Activated B cell treated with CpG ODN at 0.5 μM for 24 hours (primary cell): ENCODE data around the gene AAMP. TPM values are rescaled to one million over a fixed set of nuclear protein-coding genes. Genes with fewer than 3 reads are reported as not detected.

Source experiments
- ATAC-seq: fragments of 200-7000 bp; cut with Tn5 transposase; one replicate; pipeline ENCODE4 v1.10.0; 2021; ENCODE audit warnings: low read depth, mild to moderate bottlenecking, moderate library complexity
- CTCF ChIA-PET: fragments of 350-600 bp; sonication (Branson Sonifier 250); formaldehyde crosslinking; loops from one replicate; lab custom pipeline; 2021; ENCODE audit warnings: antibody characterized with exemption; lab: Charles Lee
- POLR2A ChIA-PET: fragments of 350-600 bp; sonication (Branson Sonifier 250); formaldehyde crosslinking; loops from one replicate; lab custom pipeline; 2021; ENCODE audit warnings: antibody characterized with exemption; lab: Charles Lee
- DNase-seq: peaks from one replicate; pipeline ENCODE4 v3.0.0; 2022
- H3K27ac Mint-ChIP-seq: one replicate; pipeline ENCODE4 v1.8.0; 2020; ENCODE audit warnings: mixed read lengths
- H3K27me3 Mint-ChIP-seq: one replicate; pipeline ENCODE4 v1.8.0; 2021; ENCODE audit warnings: mixed read lengths
- H3K36me3 Mint-ChIP-seq: one replicate; pipeline ENCODE4 v1.8.0; 2021; ENCODE audit warnings: low read depth, mixed read lengths
- H3K4me1 Mint-ChIP-seq: one replicate; pipeline ENCODE4 v1.8.0; 2021; ENCODE audit warnings: mixed read lengths
- H3K4me3 Mint-ChIP-seq: one replicate; pipeline ENCODE4 v1.8.0; 2020; ENCODE audit warnings: mild to moderate bottlenecking, mixed read lengths
- H3K9me3 Mint-ChIP-seq: one replicate; pipeline ENCODE4 v1.8.0; 2020; ENCODE audit warnings: mixed read lengths
- intact Hi-C: fragments of 100-400 bp; cut with micrococcal nuclease; formaldehyde crosslinking; loops from one replicate; pipeline ENCODE4 v1.15.1; 2024
- total RNA-seq: library from RNA; stranded (reverse); gene quantifications from 2 replicates; pipeline ENCODE4 v1.2.3, GENCODE V29; 2022
- TF ChIP-seq, protein P1 (sequence below): fragments of 200-600 bp; IDR thresholded peaks from one replicate; pipeline ENCODE4 v1.8.0; 2022; ENCODE audit warnings: antibody characterized with exemption, mild to moderate bottlenecking

AAMP gene
- total RNA-seq, 1 donor from 2014 or later = 63.4 TPM

DNA sequence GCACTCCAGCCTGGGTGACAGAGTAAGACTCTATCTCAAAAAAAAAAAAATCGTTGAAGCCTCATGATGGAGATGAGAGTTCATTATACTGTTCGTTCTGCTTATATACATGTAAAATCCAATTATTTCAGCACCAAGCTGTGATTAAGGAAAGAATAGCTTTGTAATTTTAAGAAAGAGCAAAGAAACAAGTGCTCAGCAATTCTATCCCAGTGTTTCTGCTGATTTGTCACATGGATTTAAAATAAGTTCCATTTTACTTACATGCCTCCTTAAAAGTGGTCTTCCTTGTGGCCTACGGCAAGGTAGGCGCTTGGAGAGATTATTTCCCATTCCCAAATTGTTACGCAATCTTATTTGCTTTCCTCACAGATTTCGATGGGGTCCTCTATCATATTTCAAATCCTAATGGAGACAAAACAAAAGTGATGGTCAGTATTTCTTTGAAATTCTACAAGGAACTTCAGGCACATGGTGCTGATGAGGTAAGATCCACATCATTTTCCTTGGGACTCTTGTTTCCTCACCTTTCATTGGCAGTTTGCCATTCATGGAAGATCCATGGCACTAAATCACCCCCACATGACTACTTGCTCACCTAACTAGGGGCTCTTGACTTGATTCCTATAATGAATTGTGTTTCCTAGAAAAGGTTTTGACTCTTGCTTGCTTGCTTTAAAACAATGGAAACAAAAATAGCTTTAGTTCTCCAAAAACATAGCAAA, 41.4 kb downstream of the AAMP start:
- CTCF ChIA-PET = interaction anchor here (3.0 to 3.3 kb wide), 2 partner anchors 9 to 29 kb away, joined by 21 to 23 read pairs; no protein-coding TSS in a partner anchor

DNA sequence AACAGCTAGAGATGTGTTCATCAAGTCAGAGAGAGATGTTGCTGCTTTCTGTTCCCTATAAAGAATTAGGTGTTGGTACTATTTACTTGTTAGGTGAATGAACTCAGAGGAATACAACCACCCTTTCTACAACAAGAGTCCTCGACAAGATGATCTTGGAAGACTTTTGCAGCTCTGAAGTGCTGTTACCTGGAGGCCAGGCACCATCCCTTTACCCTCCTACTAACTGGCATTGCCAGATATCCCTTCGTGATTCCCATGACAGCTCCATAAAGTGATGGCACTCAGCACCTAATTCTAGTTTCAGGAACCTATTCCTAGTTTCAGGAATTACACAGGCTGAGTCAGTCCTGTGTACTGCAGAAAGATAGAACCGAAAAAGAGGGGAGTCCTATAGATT, 43.0 kb downstream of the AAMP start:
- no peak for ATAC-seq
- CTCF ChIA-PET = interaction anchor here (1.5 kb wide), 1 partner anchor 30 kb away, joined by 5 read pairs; no protein-coding TSS in a partner anchor
- TF ChIP-seq, protein P1, sequence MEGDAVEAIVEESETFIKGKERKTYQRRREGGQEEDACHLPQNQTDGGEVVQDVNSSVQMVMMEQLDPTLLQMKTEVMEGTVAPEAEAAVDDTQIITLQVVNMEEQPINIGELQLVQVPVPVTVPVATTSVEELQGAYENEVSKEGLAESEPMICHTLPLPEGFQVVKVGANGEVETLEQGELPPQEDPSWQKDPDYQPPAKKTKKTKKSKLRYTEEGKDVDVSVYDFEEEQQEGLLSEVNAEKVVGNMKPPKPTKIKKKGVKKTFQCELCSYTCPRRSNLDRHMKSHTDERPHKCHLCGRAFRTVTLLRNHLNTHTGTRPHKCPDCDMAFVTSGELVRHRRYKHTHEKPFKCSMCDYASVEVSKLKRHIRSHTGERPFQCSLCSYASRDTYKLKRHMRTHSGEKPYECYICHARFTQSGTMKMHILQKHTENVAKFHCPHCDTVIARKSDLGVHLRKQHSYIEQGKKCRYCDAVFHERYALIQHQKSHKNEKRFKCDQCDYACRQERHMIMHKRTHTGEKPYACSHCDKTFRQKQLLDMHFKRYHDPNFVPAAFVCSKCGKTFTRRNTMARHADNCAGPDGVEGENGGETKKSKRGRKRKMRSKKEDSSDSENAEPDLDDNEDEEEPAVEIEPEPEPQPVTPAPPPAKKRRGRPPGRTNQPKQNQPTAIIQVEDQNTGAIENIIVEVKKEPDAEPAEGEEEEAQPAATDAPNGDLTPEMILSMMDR = no peak
- Mint-ChIP-seq H3K27ac (peak overlapping the region; percentile 80), H3K4me1 (peaks cover 91% of the 10 kb centered on the region), H3K36me3 (peaks cover 84% of the 10 kb centered on the region), H3K9me3 (no peaks in the 10 kb centered on the region), H3K4me3 (no peak overlapping the region), H3K27me3 (no peaks in the 10 kb centered on the region)
- DNase-seq = no peak
- POLR2A ChIA-PET = interaction anchor here (1.0 to 10.1 kb wide), 3 partner anchors 9 to 43 kb away, joined by 3 to 211 read pairs (median 4); partner anchors contain the start of genes AAMP, ARPC2 and PNKD
- intact Hi-C loops = no loop called here

More for the DNA sequence above, 41.4 kb downstream of the AAMP start:
- ATAC-seq (no peak), DNase-seq (no peak)
- Mint-ChIP-seq H3K36me3 (peaks cover 85% of the 10 kb centered on the region), H3K27ac (peak overlapping the region; percentile 87), H3K9me3 (no peaks in the 10 kb centered on the region), H3K4me1 (peaks cover 75% of the 10 kb centered on the region), H3K4me3 (peak overlapping the region; percentile 56), H3K27me3 (no peaks in the 10 kb centered on the region)
- POLR2A ChIA-PET = interaction anchor here (0.5 to 10.1 kb wide), 8 partner anchors 10 to 59 kb away, joined by 3 to 211 read pairs (median 6); partner anchors contain the start of genes AAMP, ARPC2 and PNKD
- intact Hi-C loops = loop anchor here (1.0 to 2.0 kb wide), 4 partner anchors 10 to 42 kb away; no protein-coding TSS in a partner anchor
- TF ChIP-seq, protein P1 = no peak

DNA sequence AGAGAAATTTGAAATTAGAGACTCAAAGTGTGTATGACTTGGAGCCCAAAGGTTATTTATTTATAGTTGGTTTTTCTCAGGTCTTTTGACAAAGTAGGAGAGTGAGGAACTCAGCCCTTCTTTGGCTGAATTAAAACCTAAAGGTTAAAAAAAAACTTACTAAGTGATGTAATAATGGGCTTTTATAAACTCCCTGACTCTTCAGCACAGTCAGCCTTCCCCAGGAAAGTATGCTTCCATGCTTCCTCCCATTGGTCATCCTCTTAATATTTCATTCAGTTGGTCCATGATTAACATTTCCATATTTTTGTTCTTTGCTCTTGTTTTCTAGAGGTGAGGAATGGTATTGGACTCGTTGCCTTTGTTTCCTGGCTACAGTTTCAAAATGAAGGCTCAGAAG, 45.8 kb downstream of the AAMP start:
- peak overlapping the region; percentile 25 for H3K4me3 Mint-ChIP-seq
- CTCF ChIA-PET = no interaction called here
- POLR2A ChIA-PET = no interaction called here
- intact Hi-C loops = no loop called here
- H3K36me3 Mint-ChIP-seq = peaks cover 87% of the 10 kb centered on the region
- TF ChIP-seq, protein P1 = no peak
- no peak for DNase-seq
- H3K27ac Mint-ChIP-seq = peak overlapping the region; percentile 37
- no peaks in the 10 kb centered on the region for H3K27me3 Mint-ChIP-seq
- ATAC-seq = no peak
- H3K4me1 Mint-ChIP-seq = peaks cover 95% of the 10 kb centered on the region
- no peaks in the 10 kb centered on the region for H3K9me3 Mint-ChIP-seq

DNA sequence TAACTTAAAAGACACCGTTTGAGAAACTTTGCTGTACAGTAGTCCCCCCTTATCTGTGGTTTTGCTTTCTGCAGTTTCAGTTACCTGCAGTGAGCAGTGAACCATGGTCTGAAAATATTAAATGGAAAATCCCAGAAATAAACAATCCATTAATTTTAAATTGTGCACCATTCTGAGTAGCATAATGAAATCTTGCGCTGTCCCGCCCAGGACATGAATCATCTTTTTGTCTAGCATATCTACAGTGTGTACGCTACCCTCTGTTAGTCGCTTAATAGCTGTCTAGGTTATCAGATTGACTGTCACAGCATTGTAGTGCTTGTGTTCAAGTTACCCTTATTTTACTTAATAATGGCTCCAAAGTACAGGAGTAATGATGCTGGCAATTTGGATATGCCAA, 46.9 kb downstream of the AAMP start:
- H3K4me1 Mint-ChIP-seq = peaks cover 92% of the 10 kb centered on the region
- intact Hi-C loops = no loop called here
- no peaks in the 10 kb centered on the region for H3K9me3 Mint-ChIP-seq
- H3K36me3 Mint-ChIP-seq = peaks cover 85% of the 10 kb centered on the region
- ATAC-seq (peak; percentile 26), DNase-seq (no peak)
- H3K27ac Mint-ChIP-seq = peak overlapping the region; percentile 65
- CTCF ChIA-PET = interaction anchor here (0.6 kb wide), 1 partner anchor 90 kb away, joined by 3 read pairs; no protein-coding TSS in a partner anchor
- H3K27me3 Mint-ChIP-seq = no peaks in the 10 kb centered on the region
- POLR2A ChIA-PET = interaction anchor here (1.6 kb wide), 2 partner anchors 26 to 67 kb away, joined by 3 to 5 read pairs; no protein-coding TSS in a partner anchor
- TF ChIP-seq, protein P1 = no peak
- peak overlapping the region; percentile 60 for H3K4me3 Mint-ChIP-seq

DNA sequence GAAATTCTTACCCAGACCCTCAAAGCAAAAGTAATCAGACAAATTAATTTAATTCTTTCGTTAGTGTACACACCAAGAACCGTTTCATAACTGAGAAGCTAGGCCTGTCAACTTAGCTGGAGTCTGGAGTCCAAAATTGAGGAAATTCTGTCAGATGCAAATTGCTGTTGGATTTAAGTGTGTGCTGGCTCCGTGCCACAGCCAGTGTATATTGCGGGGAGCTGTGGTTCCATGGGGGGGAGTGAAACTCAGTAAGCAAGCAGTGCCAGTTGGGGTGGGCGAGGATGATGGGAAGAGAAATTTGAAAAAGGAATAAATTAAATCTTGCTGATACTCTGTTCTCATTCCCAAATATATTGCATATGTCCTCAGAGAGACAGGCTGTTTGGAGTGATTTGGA, 48.9 kb downstream of the AAMP start:
- POLR2A ChIA-PET = interaction anchor here (0.6 to 7.9 kb wide), 4 partner anchors 9 to 183 kb away, joined by 3 to 211 read pairs (median 73); partner anchors contain the start of genes AAMP, GPBAR1 and PNKD
- CTCF ChIA-PET = interaction anchor here (1.9 to 4.4 kb wide), 2 partner anchors 9 to 36 kb away, joined by 8 to 23 read pairs; no protein-coding TSS in a partner anchor
- Mint-ChIP-seq H3K27ac (peak overlapping the region; percentile 99), H3K9me3 (no peaks in the 10 kb centered on the region), H3K27me3 (no peaks in the 10 kb centered on the region), H3K4me1 (peaks cover 85% of the 10 kb centered on the region), H3K4me3 (peak overlapping the region; percentile 98), H3K36me3 (peaks cover 81% of the 10 kb centered on the region)
- TF ChIP-seq, protein P1 = no peak
- DNase-seq (no peak), ATAC-seq (no peak)
- intact Hi-C loops = no loop called here
